Endodermal cell (in vitro differentiated cells): ENCODE results near the gene MRPL40. TPM values are rescaled to one million over a fixed set of nuclear protein-coding genes. Genes with fewer than 3 reads are reported as not detected.

Experiments
- DNase-seq: peaks from one replicate; pipeline ENCODE4 v3.0.0-alpha.2; 2017
- H3K27ac ChIP-seq: 2 replicates; pipeline ENCODE4 v1.5.1; 2013; ENCODE audit warnings: mild to moderate bottlenecking, low read depth, low read length, moderate library complexity
- H3K27me3 ChIP-seq: 2 replicates; pipeline ENCODE4 v1.6.1; 2013; ENCODE audit warnings: mild to moderate bottlenecking, low read length, moderate library complexity; ENCODE audit not compliant: insufficient read depth, control insufficient read depth, poor library complexity, severe bottlenecking
- H3K36me3 ChIP-seq: 2 replicates; pipeline ENCODE4 v1.7.0; 2013; ENCODE audit warnings: mild to moderate bottlenecking, low read length, moderate library complexity; ENCODE audit not compliant: control insufficient read depth, insufficient read depth
- H3K4me1 ChIP-seq: one replicate; pipeline ENCODE4 v1.7.0; 2013; ENCODE audit warnings: low read length; ENCODE audit not compliant: control insufficient read depth, insufficient read depth
- H3K4me3 ChIP-seq: 2 replicates; pipeline ENCODE4 v1.5.1; 2013; ENCODE audit warnings: mild to moderate bottlenecking, low read length, moderate library complexity
- H3K9ac ChIP-seq: 2 replicates; pipeline ENCODE4 v1.6.1; 2013; ENCODE audit warnings: mild to moderate bottlenecking, low read length, moderate library complexity; ENCODE audit not compliant: poor library complexity, severe bottlenecking; ENCODE audit errors: extremely low read depth
- H3K9me3 ChIP-seq: 2 replicates; pipeline ENCODE4 v1.6.1; 2013; ENCODE audit warnings: mild to moderate bottlenecking, low read length, moderate library complexity; ENCODE audit not compliant: control insufficient read depth
- H3K27ac Mint-ChIP-seq: 2 replicates; pipeline ENCODE4 v1.8.0; 2020; ENCODE audit warnings: mixed read lengths
- H3K27me3 Mint-ChIP-seq: 2 replicates; pipeline ENCODE4 v1.8.0; 2021; ENCODE audit warnings: mild to moderate bottlenecking, mixed read lengths; ENCODE audit not compliant: insufficient read depth
- H3K36me3 Mint-ChIP-seq: 2 replicates; pipeline ENCODE4 v1.8.0; 2020; ENCODE audit warnings: low read depth, mixed read lengths
- H3K4me1 Mint-ChIP-seq: 2 replicates; pipeline ENCODE4 v1.8.0; 2020; ENCODE audit warnings: mixed read lengths
- H3K4me3 Mint-ChIP-seq: 2 replicates; pipeline ENCODE4 v1.8.0; 2020; ENCODE audit warnings: mild to moderate bottlenecking, moderate library complexity, mixed read lengths
- H3K9me3 Mint-ChIP-seq: 2 replicates; pipeline ENCODE4 v1.8.0; 2020; ENCODE audit warnings: mild to moderate bottlenecking, mixed read lengths
- WGBS, 2 experiments: methylation state at CpG; one replicate each; pipeline versions ENCODE4 v1.1.5 to v1.1.7; 2013; ENCODE audit warnings: missing lambda C conversion rate in 2 of 2, mixed read lengths in 1 of 2; ENCODE audit not compliant: insufficient coverage in 1 of 2, insufficient read length in 1 of 2; 5-methylcytosine and 5-hydroxymethylcytosine counted together
- total RNA-seq, 2 donors: library from RNA; stranded (reverse); fragmentation: NEBNext Ultra II Directional in 1 of 2; extraction: Animal tissue kit (Norgen Biotek cat#: 25700) in 1 of 2; gene quantifications; 2 replicates in 1 of 2; 3 replicates in 1 of 2; pipeline ENCODE4 v1.2.1, GENCODE V29; 2021
- TF ChIP-seq, protein P1 (sequence below): fragments of 200-600 bp; sonication (generic); conservative IDR thresholded peaks from 2 replicates; pipeline ENCODE4 v1.5.0; 2021; ENCODE audit warnings: antibody characterized with exemption, mild to moderate bottlenecking

MRPL40 gene
- total RNA-seq, 2 donors from 2014 or later, result 20.3 to 26.5 TPM

DNA sequence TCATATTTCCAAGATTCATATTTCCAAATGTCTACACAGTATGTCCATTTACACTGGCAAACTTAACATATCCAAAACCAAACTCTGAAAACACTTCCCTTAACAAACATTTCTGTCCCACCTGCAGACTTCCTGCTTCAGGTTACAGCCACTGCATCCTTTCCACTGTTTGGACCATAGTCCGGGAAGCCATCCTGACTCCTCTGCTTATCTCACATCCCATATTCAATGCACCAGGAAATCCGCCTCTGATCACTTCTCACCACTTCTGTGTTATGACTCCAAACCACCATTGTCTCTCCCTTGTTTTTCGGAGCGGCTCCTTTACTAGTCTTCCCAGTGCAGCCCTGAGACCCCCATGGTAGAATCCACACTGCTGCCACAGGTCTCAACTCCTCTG, 30.9 kb upstream of the MRPL40 start:
- H3K27ac Mint-ChIP-seq, result no peak overlapping the region
- H3K9me3 ChIP-seq, result no peaks in the 10 kb centered on the region
- no peaks in the 10 kb centered on the region for H3K4me1 ChIP-seq
- no peak overlapping the region for H3K4me3 Mint-ChIP-seq
- no peaks in the 10 kb centered on the region for H3K27me3 Mint-ChIP-seq
- H3K27ac ChIP-seq, result no peak overlapping the region
- H3K27me3 ChIP-seq, result no peaks in the 10 kb centered on the region
- no peaks in the 10 kb centered on the region for H3K4me1 Mint-ChIP-seq
- H3K9me3 Mint-ChIP-seq, result no peaks in the 10 kb centered on the region
- H3K36me3 ChIP-seq, result peaks cover 89% of the 10 kb centered on the region
- 90 to 96% methylated on average over 4 of the region's 4 CpGs for WGBS, 2 experiments
- H3K9ac ChIP-seq, result no peak overlapping the region
- DNase-seq, result no peak
- H3K4me3 ChIP-seq, result no peak overlapping the region
- TF ChIP-seq, protein P1, sequence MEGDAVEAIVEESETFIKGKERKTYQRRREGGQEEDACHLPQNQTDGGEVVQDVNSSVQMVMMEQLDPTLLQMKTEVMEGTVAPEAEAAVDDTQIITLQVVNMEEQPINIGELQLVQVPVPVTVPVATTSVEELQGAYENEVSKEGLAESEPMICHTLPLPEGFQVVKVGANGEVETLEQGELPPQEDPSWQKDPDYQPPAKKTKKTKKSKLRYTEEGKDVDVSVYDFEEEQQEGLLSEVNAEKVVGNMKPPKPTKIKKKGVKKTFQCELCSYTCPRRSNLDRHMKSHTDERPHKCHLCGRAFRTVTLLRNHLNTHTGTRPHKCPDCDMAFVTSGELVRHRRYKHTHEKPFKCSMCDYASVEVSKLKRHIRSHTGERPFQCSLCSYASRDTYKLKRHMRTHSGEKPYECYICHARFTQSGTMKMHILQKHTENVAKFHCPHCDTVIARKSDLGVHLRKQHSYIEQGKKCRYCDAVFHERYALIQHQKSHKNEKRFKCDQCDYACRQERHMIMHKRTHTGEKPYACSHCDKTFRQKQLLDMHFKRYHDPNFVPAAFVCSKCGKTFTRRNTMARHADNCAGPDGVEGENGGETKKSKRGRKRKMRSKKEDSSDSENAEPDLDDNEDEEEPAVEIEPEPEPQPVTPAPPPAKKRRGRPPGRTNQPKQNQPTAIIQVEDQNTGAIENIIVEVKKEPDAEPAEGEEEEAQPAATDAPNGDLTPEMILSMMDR, result no peak
- peaks cover 55% of the 10 kb centered on the region for H3K36me3 Mint-ChIP-seq

DNA sequence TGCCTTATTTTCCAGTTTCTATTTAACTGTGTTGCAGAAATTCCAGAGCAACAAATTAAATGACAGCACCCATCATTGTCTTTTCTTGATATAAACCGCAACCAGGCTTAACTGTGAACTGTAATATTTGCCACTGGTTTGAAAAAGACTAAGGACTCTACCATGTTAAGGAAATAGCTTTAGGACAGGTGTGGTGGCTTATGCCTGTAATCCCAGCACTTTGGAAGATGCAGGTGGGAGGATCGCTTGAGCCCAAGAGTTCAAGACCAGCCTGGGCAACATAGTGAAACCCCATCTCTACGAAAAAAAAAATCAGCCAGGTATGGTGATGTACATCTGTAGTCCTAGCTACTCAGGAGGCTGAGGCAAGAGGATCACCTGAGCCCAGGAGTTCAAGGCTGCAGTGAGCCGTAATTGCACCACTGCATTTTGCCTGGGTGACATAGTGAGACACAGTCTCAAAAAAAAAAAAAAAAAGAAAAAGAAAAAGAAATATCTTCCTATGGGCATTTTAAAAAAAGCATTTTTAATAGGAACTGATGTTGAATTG, 29.6 kb upstream of the MRPL40 start:
- Mint-ChIP-seq H3K4me3 (no peak overlapping the region), H3K9me3 (no peaks in the 10 kb centered on the region), H3K27ac (no peak overlapping the region), H3K36me3 (peaks cover 53% of the 10 kb centered on the region), H3K27me3 (no peaks in the 10 kb centered on the region), H3K4me1 (no peaks in the 10 kb centered on the region)
- H3K9me3 ChIP-seq, result no peaks in the 10 kb centered on the region
- WGBS, 2 experiments, result 95 to 97% methylated on average over 2 to 4 of the region's 4 CpGs
- TF ChIP-seq, protein P1, result no peak
- no peak overlapping the region for H3K9ac ChIP-seq
- H3K36me3 ChIP-seq, result peaks cover 89% of the 10 kb centered on the region
- no peak overlapping the region for H3K4me3 ChIP-seq
- no peak overlapping the region for H3K27ac ChIP-seq
- H3K4me1 ChIP-seq, result no peaks in the 10 kb centered on the region
- DNase-seq, result no peak
- no peaks in the 10 kb centered on the region for H3K27me3 ChIP-seq

DNA sequence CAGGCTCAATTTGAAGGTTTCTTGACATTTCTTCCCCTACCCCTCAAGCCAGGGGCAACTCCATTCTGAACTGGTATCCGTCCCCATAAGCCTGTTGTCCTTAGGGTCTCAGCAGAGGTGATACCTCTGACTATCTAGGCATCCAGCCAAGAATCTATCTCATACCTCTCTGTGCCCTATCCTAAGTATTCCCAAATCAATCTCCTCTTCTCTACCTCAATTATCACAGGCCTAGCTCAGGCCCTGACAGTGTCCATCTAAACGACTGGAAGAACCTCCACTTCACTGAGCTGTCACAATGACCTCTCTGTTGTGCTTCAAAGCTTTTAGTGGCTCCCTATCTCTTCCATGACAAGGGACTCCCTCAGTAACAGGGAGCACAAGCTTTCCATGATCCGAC, 27.7 kb upstream of the MRPL40 start:
- H3K27me3 ChIP-seq, result no peaks in the 10 kb centered on the region
- Mint-ChIP-seq H3K36me3 (peaks cover 62% of the 10 kb centered on the region), H3K4me3 (no peak overlapping the region), H3K27ac (no peak overlapping the region), H3K4me1 (no peaks in the 10 kb centered on the region), H3K9me3 (no peaks in the 10 kb centered on the region), H3K27me3 (no peaks in the 10 kb centered on the region)
- H3K27ac ChIP-seq, result no peak overlapping the region
- H3K36me3 ChIP-seq, result peaks cover 86% of the 10 kb centered on the region
- H3K9ac ChIP-seq, result no peak overlapping the region
- no peaks in the 10 kb centered on the region for H3K9me3 ChIP-seq
- no peak for DNase-seq
- H3K4me1 ChIP-seq, result no peaks in the 10 kb centered on the region
- H3K4me3 ChIP-seq, result no peak overlapping the region
- WGBS, 2 experiments, result 96% methylated on average over 3 of the region's 3 CpGs
- TF ChIP-seq, protein P1, result no peak
